GM18505 (cell line): Measurements from ENCODE around the gene CLIC1.

Experiments used
- ATAC-seq: cut with Tn5 transposase; IDR thresholded peaks from one replicate; pipeline ENCODE4 v1.9.1; 2021; ENCODE audit not compliant: unreplicated experiment
- POLR2A ChIP-seq: IDR thresholded peaks from 4 replicates; pipeline ENCODE4 v1.6.1; 2011; ENCODE audit warnings: borderline replicate concordance; ENCODE audit not compliant: insufficient read depth, insufficient read length; ENCODE audit errors: extremely low read depth

Gene CLIC1

GRCh38 chr6:31689249-31690110 is 46.9 kb downstream of the CLIC1 start:
- no peak for ATAC-seq
- no peak for TF ChIP-seq POLR2A

DNA sequence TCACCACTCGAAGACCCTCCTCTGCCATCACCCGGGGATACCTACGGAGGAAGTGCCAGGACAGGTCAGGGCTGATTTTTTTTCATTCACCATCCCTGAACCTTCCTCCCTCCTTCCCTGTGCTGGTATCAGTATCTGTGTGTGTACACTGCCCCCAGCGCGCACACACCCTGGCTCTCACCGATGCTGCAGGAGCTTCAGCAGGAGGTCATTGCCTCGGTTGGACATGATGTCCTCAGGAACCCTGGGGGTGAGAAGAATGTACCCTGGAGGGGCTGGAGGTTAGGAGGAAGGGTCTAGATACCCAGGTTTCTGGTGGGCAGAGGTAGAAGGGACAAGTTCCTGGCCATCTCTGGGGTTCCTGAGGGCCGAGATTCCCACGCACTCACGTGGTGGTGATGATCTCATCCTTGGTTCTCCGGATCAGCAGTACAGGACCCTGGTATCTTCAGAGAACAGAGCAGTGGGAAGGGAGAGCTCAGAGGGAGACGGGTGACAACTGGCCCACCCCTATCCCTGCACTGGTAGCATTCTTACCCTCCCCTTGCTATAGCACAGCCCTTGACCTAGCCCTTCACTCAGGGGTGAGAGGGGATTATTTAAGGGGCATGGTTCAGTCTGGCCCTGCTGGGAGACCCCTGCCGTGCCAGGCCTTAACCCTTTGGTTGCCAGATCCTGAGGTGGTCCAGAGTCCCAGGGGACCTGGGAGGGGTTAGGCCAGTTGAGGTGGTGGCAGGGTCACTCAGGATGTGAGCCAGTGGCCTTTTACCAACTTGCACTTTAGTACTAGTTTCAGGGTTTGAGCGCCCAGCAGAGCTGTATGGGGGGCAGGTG is 48.3 kb downstream of the CLIC1 start:
- ATAC-seq, result no peak

DNA sequence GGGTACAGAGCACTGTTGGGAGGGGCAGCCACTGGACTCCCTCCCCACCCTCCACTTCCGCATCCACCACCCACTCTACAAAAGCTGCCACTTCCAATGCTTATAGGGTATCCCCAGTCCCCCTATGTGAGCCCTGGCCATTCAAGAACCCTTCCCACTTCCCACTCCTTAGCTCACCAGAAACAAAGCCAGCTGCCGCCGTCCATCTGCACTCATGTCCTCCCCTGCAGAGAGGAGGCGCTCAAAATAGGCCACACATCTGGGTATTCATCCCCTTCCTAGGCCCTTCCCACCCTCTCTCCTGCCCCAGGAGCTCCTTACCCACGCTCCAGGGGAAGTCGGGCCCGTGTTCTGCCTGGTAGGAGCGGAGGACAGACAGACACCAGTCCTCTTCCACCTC is 49.0 kb downstream of the CLIC1 start:
- TF ChIP-seq POLR2A, result no peak
- no peak for ATAC-seq

More for the DNA sequence above, 48.3 kb downstream of the CLIC1 start:
- no peak for TF ChIP-seq POLR2A

GRCh38 chr6:31686483-31686882 is 49.8 kb downstream of the CLIC1 start:
- no peak for ATAC-seq
- no peak for TF ChIP-seq POLR2A

GRCh38 chr6:31683591-31683990 is 52.7 kb downstream of the CLIC1 start:
- no peak for ATAC-seq
- TF ChIP-seq POLR2A, result no peak

DNA sequence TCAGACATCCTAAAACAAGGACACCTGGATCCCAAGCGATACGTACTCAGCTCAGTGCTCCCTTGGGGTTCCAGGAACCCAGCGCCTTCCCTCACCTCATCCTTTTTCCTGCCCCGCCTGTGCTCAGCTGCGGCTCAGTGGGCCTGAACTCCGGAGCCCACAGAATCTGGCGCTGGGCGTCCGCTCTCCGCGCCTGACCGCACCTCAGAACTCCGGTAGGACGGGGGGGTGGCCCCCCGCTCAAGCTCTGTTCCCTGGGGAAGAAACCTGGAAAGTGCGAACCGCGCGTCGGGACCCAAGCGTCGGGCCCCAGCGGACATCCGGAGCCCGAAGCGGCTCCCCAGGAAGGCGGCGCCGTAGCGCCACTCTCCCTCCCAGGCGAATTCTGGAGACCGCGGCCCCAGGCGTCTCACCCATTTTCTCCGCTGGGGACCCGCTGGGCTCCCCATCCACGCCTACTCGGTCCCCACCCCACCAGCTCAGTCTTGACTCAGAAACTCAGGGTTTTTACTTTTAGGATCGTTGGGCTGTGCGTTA is 55.1 kb downstream of the CLIC1 start:
- TF ChIP-seq POLR2A, result peak; percentile 36
- ATAC-seq, result no peak
